GM21723 (cell line): ENCODE results near the gene CRY2.
"Not testable (repeated sequence)": the region's sequence is repeated elsewhere in the genome, so short reads cannot be mapped to it uniquely, and the experiment has no call there.

ENCODE experiments used
- ATAC-seq: cut with Tn5 transposase; IDR thresholded peaks from one replicate; pipeline ENCODE4 v1.9.1; 2021; ENCODE audit warnings: mild to moderate bottlenecking, moderate library complexity; ENCODE audit not compliant: unreplicated experiment

Gene CRY2

DNA sequence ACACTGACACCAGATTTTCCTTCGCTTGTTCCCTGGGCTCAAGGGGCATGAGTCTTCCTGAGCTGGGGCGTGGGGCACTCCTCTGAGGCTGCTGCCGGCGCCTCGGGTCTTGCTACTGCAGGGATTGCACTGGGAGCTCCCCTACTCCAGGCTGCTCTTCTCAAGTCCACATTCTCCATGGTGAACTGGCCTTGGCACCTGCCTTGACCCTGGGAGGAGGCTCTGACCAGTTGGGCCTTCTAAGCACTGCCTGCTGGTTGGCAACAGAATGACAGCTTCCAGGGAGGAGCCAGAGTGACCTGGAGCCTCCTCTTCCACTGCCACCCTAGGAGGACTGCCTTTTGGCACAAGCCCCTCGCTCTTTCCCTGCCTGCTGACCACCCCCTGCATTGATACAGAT, 50.3 kb downstream of the CRY2 start:
- ATAC-seq, result no peak

DNA sequence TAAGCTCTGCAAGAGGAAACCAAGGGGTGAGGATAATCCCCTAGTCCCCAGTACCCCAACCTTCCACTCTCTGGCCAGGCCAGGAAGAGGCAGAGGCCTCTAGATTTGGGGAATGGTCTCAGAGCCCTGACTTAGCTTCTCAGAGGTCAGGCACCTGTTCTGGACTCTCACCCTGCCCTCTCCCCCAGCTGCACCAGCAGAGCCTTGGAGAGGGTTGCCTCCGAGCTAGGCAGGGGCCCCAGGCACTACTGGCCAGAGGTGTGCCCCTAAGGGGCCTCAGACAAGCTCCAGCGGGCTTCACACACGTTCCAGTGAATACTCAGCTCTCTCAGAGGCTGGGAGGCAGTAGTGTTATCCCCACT, 51.8 kb downstream of the CRY2 start:
- no peak for ATAC-seq

- ATAC-seq, result peak; percentile 75
Measured at GRCh38 chr11:45899448-45900174, 52.3 kb downstream of the CRY2 start.

DNA sequence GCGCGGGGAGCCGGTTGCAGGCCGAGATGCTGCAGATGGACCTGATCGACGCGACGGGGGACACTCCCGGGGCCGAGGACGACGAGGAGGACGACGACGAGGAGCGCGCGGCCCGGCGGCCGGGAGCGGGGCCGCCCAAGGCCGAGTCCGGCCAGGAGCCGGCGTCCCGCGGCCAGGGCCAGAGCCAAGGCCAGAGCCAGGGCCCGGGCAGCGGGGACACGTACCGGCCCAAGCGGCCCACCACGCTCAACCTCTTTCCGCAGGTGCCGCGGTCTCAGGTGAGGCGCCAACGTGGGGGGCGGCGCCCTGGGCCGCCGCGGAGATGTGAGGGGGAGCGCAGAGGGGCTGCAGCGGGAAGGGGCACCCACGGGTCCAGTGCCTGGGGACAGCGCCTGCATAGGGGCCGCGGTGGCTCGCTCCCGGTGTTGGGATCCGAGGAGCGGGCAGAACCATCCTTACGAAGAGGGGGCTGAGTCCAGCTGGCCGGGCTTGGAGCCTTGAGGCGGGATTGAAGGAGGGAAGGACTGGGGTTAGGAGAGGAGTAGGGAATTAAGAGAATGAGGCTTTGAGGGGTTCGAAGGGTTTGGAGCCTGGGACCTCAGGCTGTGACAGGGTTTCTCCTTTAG, 53.0 kb downstream of the CRY2 start:
- not testable (repeated sequence) for ATAC-seq

GRCh38 chr11:45900916-45901617, 53.8 kb downstream of the CRY2 start:
- ATAC-seq, result no peak

DNA sequence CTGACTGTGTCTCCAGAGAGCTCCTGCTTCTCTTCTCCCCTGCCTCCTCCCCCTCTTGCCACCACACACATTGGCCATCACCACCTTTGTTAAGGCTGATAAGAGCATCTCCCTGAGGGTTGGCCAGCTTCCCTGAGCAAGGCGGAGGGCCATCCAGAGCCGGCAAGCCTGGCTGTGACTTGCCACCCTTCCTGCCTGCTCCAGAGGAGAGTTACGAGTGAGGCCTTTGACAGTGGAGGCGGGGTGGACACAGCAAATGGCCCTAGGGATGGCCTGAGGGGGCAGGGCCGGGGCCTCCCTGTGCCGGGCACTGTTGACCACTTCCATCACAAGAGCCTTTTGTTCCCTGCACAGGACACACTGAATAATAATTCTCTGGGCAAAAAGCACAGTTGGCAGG, 54.4 kb downstream of the CRY2 start:
- no peak for ATAC-seq

GRCh38 chr11:45902452-45903380, 55.4 kb downstream of the CRY2 start:
- no peak for ATAC-seq

DNA sequence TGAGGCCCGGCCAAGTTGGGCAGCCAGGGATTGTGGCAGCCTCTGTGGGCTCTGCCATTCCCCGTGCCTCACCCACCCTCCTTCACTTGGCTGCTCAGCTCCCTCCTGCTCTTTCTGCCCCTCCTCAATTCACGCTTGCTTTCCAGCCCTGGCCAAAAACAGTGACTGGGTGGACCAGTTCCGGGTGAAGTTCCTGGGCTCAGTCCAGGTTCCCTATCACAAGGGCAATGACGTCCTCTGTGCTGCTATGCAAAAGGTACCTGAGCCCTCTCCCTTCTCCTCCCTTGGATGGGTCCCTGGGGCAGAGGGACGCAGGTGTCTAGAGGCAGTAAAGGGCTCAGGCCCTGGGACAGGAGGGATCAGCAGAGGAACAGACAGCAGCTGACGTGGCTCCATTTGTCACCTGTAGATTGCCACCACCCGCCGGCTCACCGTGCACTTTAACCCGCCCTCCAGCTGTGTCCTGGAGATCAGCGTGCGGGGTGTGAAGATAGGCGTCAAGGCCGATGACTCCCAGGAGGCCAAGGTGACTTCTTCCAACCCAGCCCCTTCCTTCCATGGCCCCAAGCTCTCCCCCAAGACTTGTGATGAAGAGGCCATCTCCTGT, 57.1 kb downstream of the CRY2 start:
- no peak for ATAC-seq

GRCh38 chr11:45905095-45905494, 57.8 kb downstream of the CRY2 start:
- no peak for ATAC-seq

GRCh38 chr11:45905576-45905975, 58.3 kb downstream of the CRY2 start:
- not testable (repeated sequence) for ATAC-seq

- ATAC-seq, result no peak
Measured at GRCh38 chr11:45906096-45906682, 58.9 kb downstream of the CRY2 start.

DNA sequence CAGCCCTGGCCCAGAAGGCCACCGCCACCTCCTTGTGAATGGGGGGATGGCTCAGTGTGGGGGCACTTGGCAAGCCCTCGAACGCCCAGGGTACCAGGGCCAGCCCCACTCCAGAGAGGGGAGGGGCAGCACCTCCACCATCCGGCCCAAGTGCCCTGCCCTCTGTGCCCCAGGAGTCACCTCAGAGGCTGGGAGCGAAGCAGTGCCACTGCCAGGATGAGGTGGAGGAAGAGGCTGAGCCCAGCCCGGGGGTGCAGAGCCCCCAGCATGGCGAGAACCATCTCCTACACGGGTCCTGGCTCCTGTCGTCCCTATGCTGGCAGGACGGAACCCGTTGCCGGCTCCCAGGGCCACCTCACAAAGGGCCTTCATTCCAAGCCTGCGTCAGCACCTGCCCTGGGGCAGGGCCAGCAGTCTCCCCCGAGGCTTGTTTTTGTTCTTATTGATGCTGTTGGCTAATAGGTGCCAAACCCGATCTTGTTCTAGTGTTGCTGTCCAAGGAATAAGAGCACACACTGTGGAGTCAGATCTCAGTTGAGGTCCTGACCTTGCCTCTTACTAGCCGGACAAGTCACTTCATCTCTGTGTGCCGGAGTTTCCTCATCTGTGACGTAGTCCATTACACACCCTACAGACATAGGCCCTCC, 59.8 kb downstream of the CRY2 start, which contains the start of gene FREY1:
Gene FREY1 (minus strand): TSS at position 307 of the 647 bp plus-strand sequence. CDS start 26 bp downstream, at position 281.
- no peak for ATAC-seq

DNA sequence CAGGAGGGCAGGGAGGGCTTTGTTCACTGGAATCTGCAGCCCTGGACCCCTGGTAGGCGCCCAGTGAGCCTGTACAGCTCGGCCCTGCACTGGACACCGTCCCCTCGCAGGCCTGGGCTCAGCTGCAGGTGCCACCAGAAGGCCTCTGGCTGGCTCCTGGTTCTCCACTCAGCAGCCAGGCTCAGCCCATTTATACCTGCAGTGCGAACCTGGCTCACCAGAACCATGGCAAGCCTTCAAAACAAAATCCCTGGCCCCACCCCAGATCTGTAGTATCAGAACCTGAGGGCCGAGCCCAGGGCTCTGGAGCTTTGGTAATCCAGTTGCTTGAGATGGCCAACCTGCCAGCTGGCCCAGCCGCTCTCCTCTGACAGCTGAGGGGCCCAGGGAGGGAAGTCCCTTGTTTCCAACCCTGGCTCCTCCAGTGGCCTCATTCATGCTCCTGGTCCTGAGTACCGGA, 60.7 kb downstream of the CRY2 start:
- ATAC-seq, result no peak

- ATAC-seq, result no peak
Measured at GRCh38 chr11:45909594-45910475, 62.6 kb downstream of the CRY2 start.

DNA sequence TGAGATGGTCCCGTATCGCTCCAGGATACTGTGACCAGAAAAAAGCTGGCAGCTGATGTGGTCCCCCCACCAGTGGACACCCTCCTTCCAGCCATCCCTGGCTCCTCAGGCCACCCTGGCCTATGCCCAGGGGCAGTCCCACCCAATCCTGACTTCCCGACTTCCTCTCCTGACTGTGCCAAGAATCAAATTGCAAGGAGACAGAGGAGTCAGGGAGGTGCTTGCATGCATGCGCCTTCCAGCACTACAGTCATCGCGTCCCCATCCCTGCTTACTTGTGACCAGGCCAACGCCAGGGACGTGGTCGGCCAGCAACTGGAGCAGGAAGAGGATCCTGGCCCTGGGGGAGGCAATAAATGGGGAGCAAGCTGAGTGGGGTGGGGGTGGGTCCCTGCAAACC, 63.3 kb downstream of the CRY2 start:
- no peak for ATAC-seq

DNA sequence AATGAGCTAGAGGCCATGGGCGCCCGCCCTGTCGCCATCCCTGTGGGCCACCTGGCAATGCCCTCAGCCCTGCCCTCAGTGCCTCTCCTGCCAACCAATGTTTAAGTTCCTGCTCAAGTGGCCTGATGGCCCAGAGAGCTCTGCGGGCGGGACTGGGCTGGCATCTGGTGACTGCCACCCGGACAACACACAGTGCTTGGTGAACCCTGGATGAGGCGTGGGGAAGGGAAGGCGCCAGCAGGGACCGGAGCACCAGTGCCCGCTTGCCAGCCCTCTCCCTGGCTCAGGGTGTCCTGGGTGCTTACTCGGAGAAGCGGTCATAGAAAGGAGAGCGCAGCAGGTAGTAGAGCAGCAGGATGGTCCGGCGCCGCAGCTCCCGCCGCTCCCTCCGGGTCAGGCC, 66.2 kb downstream of the CRY2 start:
- no peak for ATAC-seq

DNA sequence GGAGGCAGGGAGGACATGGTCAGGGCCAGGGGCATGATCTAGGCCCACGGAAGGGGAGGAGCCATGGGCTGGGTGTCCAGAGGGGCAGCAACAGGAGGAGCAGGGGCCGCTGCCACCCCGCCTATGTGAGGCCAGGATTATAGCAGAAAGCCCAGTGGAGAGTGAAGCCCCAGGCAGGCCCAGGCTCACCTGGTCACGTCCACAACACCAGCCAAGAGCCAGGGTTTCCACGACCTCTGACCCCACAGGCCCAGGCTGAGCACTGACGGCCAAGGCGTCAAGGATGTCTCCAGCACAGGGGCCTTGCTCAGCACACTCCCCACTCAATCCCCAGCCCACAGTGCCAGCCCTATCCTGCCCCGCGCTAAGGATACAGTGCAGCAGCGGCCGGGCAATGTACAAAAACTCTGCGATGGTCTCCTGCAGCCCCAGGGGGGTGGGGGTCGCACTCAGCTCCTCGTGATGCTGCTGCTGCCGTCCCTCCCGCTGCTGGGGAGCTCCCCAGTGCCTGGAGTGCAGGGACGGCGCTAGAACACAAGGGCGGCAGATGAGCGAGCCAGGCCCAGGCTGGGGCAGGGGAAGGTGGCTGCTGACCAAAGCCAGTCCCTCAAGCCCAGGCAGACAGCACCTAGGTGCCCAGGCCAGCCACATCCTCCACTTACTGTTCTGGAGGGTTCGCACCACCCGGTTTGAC, 66.8 kb downstream of the CRY2 start:
- no peak for ATAC-seq

DNA sequence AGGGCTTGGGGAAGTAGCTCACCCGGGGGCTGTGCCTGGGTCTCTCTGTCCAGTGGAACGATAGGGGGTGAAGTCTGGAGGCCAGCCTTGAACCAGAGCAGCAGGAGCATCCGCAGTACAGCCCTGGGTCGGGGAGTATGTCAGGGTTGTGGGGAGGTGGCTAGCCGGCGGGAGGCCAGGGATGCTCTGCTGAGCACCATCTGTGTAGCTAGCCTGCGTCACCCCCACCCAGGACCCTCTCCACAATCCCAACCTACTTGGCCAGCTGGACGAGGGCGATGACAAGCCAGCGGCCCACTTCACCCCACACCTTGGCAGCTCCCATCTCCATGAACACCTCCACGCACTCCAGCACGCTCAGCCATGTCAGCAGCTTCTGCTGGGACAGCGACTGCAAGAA, 68.2 kb downstream of the CRY2 start:
- no peak for ATAC-seq
